Measurements from ENCODE around the gene LRR1.
"Not testable (repeated sequence)": the region's sequence is repeated elsewhere in the genome, so short reads cannot be mapped to it uniquely, and the experiment has no call there.

LRR1 gene, protein sequence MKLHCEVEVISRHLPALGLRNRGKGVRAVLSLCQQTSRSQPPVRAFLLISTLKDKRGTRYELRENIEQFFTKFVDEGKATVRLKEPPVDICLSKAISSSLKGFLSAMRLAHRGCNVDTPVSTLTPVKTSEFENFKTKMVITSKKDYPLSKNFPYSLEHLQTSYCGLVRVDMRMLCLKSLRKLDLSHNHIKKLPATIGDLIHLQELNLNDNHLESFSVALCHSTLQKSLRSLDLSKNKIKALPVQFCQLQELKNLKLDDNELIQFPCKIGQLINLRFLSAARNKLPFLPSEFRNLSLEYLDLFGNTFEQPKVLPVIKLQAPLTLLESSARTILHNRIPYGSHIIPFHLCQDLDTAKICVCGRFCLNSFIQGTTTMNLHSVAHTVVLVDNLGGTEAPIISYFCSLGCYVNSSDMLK

DNA sequence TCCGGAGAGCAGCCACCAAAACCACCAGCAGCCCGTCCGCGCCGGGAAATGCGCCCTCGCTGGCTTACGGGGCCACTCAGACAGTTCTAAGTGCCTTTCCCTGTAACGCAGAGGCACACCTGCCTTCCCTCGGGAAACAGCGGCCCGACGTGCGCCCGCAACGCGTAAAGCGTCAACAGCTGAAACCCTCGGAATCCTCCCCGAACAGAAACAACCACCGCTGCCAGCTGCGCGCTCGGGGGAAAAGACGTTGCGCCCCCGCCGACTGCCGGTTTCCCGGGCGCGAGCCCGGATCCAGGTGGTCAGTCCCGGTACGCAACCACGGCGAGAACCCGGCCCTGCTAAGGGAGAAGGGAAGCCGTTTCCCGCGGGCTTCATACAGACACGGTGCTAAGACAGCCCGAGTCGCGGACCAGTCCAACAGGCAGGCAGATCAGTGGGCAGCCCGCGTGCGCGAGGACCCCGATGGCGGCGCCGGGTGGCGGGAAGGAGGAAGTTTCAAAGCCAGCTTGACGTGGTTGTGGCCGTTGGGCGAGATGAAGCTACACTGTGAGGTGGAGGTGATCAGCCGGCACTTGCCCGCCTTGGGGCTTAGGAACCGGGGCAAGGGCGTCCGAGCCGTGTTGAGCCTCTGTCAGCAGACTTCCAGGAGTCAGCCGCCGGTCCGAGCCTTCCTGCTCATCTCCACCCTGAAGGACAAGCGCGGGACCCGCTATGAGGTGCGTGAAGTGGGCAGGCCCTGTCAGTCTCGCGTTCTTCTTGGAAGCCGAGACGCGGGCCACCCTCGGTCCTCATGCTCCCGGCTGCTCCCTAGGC, at the start of gene LRR1:
LRR1 (plus strand) TSS at position 456 of the 816 bp plus-strand sequence; CDS start at position 537, 81 bp downstream.
- DNase-seq = peak; percentile 77

DNA sequence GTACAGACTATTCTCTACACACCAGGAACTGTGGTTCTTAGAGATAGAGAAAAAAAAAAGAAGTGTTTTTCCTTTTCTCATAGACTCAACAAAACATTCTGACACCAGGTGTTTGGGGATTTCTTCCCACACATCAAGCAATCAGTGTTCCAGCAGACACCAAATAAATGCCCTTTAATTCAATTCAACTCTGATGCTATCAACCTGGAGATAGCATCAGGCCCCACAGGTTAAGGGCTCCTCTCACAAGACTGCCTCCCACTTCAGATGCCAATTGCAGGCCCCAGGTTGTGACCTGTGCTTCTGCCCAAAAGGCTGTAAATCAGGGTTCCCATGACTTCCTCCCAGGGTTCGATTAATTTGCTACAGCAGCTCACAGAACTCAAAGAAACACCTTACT, 49.3 kb upstream of the LRR1 start:
- no peak for DNase-seq

DNA sequence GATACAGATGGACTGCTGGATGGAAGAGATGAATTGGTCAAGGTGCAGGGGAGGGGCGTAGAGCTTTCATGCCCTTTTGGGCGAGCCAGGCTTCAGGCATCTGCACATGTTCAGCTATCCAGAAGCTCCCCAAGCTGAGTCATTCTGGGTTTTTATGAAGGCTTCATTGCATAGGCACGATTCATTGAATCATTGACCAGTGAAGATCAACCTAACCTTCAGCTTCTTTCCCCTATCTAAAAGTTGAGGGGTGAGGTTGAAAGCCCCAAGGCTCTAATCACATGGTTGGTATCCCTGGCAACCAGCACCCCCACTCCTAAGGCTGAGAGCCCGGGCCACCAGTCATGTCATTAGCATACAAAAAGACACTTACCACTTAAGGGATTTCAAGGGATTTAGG, 48.9 kb upstream of the LRR1 start:
- DNase-seq = no peak

DNA sequence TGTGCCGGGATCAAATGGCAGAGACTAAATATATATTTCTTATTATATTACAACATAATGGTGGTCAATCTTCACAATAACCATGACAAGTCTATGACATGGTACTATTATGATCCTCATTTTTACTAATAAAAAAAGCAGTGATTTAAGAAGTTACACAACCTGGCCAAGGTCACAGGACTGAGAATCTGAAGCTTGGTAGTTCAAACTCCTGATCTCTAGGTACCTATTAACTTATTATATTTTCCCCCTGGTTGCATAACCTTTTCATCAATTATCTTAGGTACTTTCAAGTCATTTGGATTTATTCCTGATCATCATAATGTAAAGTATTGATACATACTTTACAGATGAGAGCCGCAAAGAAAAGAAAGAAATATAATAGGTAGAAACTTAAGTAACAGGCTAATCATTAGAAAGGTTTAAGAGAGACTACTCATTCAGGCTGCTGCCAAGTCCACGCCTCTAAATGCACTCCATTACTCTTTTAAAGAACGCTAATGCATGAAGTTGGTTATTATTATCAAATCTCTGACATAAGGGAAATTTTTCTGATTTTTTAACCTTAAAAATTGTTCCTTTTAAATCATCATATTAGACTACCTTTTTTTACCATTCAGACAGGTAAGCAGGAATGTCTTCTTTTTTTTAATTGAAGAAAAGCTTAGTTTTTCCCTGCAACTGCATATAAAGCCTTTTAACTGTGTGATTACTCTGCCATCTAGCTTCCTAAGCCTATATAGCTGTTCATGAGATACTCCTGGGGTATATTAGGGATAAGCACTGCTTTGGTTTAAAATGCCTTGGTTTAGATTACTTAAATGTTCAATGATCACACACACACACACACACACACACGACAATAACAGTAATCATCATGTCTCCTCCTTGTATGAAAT, 48.2 kb upstream of the LRR1 start:
- DNase-seq = peak; percentile 10

DNA sequence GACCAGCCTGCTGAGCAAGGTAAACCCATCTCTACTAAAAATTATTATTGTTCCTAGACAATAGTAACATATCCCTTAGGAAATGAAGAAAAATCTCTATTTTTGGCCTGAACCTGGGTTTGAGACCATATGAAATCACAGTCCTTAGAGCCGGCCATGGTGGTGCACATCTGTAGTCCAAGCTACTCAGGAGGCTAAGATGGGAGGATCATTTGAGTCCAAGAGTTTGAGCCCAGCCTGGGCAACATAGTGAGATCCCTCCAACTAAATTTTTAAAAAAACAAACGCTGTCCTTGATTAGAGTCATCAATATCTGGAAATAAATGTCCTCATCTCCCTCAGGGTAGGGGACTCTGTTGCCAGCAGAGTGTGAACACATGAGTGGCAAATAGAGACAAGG, 47.2 kb upstream of the LRR1 start:
- DNase-seq = no peak

DNA sequence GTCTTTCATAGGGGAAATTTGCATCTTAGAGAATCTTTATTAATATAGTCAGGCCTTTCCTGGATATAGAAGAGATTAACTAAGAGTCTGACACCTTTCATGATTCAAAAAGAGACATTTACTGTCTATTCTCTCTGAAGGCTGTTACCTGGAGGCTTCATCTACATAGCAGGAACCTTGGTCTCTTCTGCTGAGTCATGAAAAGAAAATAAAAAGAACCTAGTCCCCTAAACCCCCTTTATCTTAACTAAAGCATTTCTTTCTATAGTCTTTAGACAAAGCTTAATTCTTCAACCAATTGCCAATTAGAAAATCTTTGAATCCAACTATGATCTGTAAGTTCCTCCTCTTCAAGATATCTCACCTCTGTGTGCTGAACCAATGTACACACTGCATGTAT, 45.6 kb upstream of the LRR1 start:
- DNase-seq = no peak

DNA sequence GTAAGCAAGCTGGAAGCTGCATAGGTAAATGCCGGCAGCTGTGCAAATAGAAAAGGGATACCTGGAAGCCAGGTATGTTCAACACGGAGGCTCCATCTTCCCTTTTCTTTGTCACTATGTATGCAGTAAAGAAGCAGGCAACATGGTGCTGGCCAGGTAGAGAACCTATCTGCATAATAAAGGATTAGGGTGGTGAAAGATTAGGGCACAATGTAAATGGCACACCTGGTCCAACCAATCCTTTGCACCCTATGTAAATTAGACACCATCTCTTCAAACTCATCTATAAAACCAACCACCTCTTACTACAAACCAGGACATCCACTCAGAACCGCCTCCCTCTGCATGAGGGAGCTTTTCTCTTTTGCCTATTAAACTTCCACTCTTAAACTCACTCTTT, 44.8 kb upstream of the LRR1 start:
- DNase-seq = no peak

DNA sequence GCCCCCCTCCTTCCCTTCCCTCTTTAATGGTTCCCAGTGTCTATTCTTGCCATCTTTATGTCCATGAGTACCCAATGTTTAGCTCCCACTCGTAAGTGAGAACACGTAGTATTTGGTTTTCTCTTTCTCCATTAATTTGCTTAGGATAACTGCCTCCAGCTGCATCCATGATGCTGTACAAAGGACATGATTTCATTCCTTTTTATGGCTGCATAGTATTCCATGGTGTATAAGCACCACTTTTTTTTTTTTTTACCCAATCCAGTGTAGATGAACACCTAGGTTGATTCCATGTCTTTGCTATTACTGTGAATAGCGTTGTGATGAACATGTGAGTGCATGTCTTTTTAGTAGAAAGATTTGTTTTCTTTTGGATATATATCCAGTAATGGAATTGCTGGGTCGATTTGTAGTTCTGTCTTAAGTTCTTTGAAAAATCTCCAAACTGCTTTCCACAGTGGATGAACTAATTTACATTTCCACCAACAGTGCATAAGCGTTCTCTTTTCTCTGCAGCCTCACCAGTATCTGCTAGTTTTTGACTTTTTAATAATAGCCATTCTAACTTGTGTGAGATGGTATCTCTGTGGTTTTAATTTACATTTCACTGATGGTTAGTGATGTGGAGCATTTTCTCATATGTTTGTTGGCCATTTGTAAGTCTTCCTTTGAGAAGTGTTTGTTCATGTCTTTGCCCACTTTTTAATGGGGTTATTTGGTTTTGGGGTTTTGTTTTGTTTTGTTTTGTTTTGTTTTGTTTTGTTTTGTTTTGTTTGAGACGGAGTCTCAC, 38.6 kb upstream of the LRR1 start:
- DNase-seq = no peak

DNA sequence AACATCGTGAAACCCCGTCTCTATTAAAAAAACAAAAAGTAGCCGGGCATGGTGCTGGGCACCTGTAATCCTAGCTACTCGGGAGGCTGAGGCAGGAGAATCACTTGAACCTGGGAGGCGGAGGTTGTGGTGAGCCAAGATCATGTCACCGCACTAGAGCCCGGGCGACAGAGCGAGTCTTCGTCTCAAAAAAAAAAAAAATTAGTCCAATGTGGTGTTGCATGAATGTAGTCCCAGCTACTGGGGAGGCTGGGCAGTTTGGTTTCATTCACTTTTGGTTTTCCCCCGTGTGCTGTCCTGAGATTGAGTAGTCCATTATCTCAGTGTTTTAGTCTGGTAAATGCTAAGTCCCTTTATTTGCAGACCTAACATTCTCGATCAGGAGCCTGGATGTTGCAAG, 32.0 kb upstream of the LRR1 start:
- no peak for DNase-seq

DNA sequence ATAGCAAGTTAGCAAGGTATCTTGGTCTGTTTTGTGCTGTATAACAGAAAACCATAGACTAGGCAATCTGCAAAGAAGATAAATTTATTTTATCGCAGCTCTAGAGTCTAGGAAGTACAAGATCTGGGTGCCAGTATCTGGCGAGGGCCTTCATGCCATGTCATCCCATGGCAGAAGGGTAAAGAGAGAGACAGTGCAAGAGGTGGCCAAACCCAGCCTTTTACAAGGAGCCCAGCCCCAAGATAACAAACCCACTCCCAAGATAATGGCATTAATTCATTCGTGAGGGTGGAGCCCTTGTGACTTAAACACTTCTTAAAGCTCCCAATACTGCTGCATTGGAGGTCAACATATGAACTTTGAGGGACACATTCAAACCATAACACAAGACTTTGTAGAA, 29.5 kb upstream of the LRR1 start:
- no peak for DNase-seq

DNA sequence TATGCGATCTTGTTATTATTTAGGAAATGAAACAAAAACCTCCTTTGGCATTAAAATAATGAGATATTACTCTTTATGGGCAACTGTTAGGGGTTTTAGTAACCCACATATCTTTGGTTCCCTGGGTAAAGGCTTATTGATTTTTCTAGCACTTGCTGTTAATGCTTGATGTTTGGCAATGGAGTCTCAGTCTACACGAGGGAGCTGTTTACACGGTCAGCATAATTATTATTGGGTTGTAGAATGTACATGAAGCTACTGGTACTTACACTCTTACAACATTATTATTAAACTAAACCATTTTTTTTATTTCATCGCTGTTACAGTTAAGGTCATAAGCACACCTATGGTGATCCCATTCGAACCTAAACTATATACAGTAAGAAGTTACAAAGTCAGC, 24.7 kb upstream of the LRR1 start:
- DNase-seq = no peak

DNA sequence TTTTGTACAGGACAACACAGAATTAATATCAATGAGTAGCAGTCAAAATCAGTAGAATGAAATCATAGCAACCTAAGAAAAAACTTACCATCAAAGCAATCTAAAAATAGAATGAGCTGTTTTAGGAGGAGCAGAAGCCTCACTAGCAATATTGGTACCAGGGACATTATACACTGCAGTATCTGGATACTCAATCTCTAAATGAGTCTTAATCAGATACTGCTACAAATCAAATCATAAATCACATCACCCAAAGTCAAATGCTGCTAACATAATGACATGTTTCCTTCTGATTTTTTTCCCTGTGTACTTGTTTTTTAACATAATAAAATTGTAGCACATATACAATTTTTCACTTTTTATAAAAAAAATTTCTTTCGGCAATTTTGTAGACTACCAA, 20.6 kb upstream of the LRR1 start:
- DNase-seq = no peak

DNA sequence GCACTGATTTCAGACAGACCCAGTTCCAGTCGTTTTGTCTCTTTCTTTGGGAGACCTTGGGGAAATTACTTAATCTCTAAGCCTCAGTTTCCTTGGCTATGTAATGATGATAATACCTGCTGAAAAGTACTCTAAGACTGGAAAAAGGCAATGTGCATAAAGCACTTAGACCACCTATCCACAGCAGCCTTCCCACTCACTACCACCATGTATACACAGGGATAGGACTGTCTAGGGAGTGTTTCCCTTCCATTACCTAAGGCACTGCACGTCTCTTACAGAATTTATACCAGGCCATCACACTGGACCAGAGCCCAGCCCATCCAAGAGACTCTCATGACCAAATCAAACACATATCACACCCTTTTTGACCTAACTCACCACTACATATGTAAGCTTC, 18.9 kb upstream of the LRR1 start:
- DNase-seq = no peak

DNA sequence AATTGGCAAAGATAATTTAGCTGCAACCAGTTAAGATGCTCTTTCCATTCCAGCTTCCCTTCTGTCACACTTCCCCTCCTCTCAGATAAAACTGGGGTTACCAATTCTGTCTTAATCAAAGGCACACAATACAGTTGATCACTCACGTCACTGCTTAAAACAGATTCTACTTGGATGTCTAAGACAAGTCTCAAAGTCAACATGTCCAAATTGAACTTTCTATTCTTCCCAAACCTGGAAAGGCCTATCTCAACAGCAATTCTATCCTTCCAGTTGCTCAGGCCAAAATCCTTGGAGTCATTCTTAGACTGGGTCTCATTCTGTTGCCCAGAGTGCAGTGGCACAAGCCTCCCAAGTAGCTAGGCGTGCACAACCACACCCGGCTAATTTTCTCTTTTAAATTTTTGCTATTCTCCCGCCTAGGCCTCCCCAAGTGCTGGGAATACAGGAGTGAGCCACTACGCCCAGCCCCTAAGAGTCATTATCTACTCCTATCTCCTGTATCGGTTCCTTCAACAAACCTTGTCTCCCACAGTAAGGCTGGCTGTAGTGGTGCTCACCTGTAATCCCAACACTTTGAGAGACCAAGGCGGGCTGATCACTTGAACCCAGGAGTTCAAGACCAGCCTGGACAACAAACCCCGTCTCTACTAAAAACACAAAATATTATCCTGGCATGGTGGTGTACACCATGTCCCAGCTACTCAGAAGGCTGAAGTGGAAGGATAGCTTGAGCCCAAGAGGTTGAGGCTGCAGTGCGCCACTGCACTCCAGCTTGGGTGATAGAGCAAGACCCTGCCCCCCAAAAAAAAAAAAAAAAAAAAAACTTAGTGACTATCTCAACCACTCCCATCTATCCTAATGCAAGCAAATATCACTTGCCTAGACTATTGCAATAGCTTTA, 17.3 kb upstream of the LRR1 start:
- DNase-seq = no peak

DNA sequence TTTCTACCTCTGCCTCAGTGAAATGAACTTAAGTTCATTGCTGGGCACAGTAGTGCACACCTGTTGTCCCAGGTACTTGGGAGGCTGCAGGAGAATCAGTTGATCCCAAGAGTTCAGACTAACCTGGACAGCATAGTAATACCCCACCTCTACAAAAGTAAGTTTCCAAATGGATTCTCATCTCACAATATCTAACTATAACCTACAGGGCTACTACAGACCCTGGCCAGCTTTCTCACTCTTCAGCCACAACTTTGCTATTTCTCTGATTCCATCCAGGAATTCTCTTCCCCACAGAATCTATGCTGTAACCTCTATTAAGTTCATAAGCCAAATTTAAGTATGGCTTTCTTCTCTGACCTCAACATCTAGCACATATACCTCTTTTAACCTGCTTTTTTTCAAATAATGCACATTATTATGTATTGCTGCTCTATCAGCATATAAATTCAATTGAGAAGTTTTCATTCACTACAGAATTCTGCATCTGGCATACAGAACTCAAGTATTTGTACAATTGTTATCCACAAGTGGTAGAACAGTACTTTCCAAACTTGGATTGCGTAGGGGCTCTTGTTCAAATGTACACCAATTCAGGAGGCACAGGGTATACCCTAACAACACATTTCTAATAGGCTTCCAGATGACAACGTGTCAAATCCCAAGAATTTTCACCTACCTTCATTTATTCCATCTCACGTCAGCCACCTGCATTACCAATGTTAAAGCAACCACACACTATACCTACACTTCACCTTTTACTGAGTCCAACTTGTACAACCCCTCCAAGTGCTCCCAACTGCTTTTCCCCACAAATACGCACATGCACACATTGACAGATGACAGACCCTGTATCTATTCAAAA, 16.4 kb upstream of the LRR1 start:
- DNase-seq = no peak

DNA sequence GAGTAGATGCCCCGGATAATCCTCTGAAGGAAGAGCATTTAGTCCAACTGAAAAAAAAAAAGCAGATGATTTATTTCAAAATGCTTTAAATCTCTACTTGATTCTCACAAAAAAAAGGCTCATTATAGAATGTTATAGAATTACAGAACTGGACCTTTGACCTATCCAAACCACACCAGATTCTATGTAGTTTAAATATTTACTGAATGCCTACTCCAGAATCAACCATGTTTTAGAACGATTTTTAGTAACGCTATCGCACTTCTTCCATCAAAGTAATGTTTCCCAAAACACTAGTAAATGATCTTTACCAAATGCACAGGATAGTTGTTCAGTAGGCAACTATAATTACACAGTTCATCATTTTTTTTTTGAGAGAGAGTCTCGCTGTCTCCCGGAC, 15.1 kb upstream of the LRR1 start:
- no peak for DNase-seq

DNA sequence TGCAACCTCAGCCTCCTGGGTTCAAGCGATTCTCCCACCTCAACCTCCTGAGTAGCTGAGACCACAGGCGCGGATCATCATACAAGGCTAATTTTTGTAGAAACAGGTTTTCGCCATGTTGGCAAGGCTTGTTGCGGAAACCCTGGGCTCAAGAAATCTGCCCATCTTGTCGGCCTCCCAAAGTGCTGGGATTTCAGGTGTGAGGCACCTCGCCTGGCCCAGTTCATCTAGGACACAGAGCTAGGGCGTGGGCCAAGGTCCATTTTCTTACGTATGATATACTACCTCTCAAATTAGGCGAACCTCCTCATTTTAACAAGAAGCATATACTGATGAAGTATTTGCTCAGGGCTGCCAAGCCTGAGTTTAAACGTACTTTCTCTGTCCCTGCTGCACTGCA, 14.7 kb upstream of the LRR1 start:
- no peak for DNase-seq

DNA sequence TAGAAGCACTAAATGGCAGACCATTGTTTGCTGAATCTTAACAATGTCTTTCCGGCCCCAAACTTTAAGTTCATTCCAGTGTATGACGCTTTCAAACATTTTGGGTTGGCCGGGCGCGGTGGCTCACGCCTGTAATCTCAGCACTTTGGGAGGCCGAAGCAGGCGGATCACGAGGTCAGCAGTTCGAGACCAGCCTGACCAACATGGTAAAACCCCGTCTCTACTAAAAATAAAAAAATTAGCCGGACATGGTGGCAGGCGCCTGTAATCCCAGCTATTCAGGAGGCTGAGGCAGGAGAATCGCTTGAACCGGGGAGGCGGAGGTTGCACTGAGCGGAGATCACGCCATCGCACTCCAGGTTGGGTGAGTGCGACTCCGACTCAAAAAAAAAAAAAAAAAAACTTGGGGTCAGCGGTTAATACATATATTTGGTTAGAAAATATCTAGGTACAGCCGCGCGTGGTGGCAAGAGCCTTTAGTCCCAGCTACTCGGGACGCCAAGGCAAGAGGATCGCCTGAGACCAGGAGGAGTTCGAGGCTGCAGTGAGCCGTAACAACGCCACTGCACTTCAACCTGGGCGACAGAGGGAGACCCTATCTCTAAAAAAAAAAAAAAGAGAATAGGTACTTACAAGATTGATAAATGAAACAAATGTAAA, 13.6 kb upstream of the LRR1 start:
- not testable (repeated sequence) for DNase-seq

DNA sequence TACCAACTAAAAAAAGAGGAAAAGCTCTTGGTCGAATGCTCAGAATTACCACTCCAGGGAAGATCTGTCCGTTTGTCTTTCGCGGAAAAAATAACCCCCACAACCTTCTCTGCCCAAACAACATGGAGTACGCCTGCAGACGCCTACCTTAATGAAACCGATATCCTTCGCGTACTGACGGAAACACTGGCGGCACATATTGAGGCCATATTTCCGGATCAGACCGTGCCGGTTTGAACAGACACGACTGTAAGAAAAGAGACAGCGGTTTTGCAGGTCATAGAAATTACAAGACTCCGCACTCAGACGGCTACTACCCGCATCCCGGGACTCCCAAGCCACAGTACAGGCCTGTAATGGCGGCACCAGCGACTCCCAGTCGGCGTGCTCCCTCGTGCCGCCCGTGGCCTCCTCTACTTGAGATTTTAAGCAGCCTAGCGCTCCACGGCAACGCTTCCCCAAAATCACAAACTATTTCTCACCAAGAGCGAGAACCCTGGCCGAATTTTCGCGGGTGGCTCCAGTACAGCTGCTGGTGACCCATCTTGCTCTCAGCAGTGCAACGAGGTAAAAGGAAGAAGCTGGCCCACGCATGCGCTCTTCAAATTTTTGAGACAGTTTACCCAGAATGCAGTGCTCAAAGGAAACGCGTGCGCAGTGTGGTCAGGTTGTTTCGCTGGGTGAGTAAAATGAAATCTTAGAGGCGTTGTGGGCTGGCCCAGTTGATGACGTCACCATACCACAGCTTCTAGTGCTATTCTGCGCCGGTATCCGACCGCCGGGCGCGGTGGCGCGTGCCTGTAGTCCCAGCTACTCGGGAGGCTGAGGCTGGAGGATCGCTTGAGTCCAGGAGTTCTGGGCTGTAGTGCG, 12.7 kb upstream of the LRR1 start, which contains the start of gene RPS29:
RPS29 (minus strand) TSS at position 578 of the 870 bp plus-strand sequence; CDS start at position 544, 34 bp downstream.
- peak; percentile 94 for DNase-seq

All from SHP77 treated with DMSO at 0.1 percent for 48 hours (cell line).